Jurkat, Clone E6-1 (cell line): Measurements from ENCODE around the gene ABHD5. TPM values are rescaled to one million over a fixed set of nuclear protein-coding genes. Genes with fewer than 3 reads are reported as not detected.
"Not testable (repeated sequence)": the region's sequence is repeated elsewhere in the genome, so short reads cannot be mapped to it uniquely, and the experiment has no call there.

ENCODE experiments used
- DNase-seq: peaks from one replicate; pipeline ENCODE4 v3.0.0-alpha.2; 2011; ENCODE audit warnings: low read depth, low spot score
- H3K4me3 ChIP-seq: 2 replicates; pipeline ENCODE4 v1.5.1; 2011; ENCODE audit warnings: mild to moderate bottlenecking, low read length, control low read depth, moderate library complexity
- polyA plus RNA-seq: library from polyadenylated mRNA; unstranded; fragments of >200 nt; gene quantifications from one replicate; pipeline ENCODE4 v1.2.1, GENCODE V29; 2012; ENCODE audit warnings: missing spikeins; ENCODE audit not compliant: insufficient read length, insufficient read depth

Gene ABHD5
- polyA plus RNA-seq: 20.8 TPM

GRCh38 chr3:43690400-43691119 is at the start of gene ABHD5:
Gene ABHD5 (plus strand): TSS chr3:43690938. CDS start chr3:43690993, 55 bp downstream.
- peak; percentile 93 for DNase-seq
- peak within 1 kb of the TSS; percentile 70 for H3K4me3 ChIP-seq

GRCh38 chr3:43641306-43642114 is 49.2 kb upstream of the ABHD5 start:
- H3K4me3 ChIP-seq: no peak overlapping the region
- DNase-seq: no peak

- H3K4me3 ChIP-seq: no peak overlapping the region
- DNase-seq: no peak
Measured at GRCh38 chr3:43644443-43644842, 46.3 kb upstream of the ABHD5 start.

GRCh38 chr3:43647331-43648166 is 43.2 kb upstream of the ABHD5 start:
- H3K4me3 ChIP-seq: no peak overlapping the region

GRCh38 chr3:43648957-43649356 is 41.8 kb upstream of the ABHD5 start:
- H3K4me3 ChIP-seq: no peak overlapping the region
- no peak for DNase-seq

More at GRCh38 chr3:43647331-43648166, 43.2 kb upstream of the ABHD5 start:
- no peak for DNase-seq

- no peak overlapping the region for H3K4me3 ChIP-seq
Measured at GRCh38 chr3:43649365-43649968, 41.3 kb upstream of the ABHD5 start.

GRCh38 chr3:43650345-43650744 is 40.4 kb upstream of the ABHD5 start:
- DNase-seq: no peak
- H3K4me3 ChIP-seq: no peak overlapping the region

More at GRCh38 chr3:43649365-43649968, 41.3 kb upstream of the ABHD5 start:
- no peak for DNase-seq

GRCh38 chr3:43656390-43656789 is 34.3 kb upstream of the ABHD5 start:
- not testable (repeated sequence) for DNase-seq

GRCh38 chr3:43659250-43659880 is 31.4 kb upstream of the ABHD5 start:
- H3K4me3 ChIP-seq: no peak overlapping the region
- DNase-seq: no peak

More at GRCh38 chr3:43656390-43656789, 34.3 kb upstream of the ABHD5 start:
- H3K4me3 ChIP-seq: not testable (repeated sequence)

- DNase-seq, H3K4me3 ChIP-seq: not testable (repeated sequence)
Measured at GRCh38 chr3:43661376-43661775, 29.4 kb upstream of the ABHD5 start.

- DNase-seq: not testable (repeated sequence)
Measured at GRCh38 chr3:43665011-43665410, 25.7 kb upstream of the ABHD5 start.

GRCh38 chr3:43670635-43671522 is 19.9 kb upstream of the ABHD5 start:
- H3K4me3 ChIP-seq: no peak overlapping the region
- DNase-seq: no peak

More at GRCh38 chr3:43665011-43665410, 25.7 kb upstream of the ABHD5 start:
- not testable (repeated sequence) for H3K4me3 ChIP-seq

GRCh38 chr3:43674345-43675085 is 16.2 kb upstream of the ABHD5 start:
- no peak overlapping the region for H3K4me3 ChIP-seq
- DNase-seq: no peak

GRCh38 chr3:43675593-43675992 is 15.1 kb upstream of the ABHD5 start:
- no peak overlapping the region for H3K4me3 ChIP-seq
- no peak for DNase-seq

GRCh38 chr3:43676441-43676840 is 14.3 kb upstream of the ABHD5 start:
- no peak for DNase-seq
- H3K4me3 ChIP-seq: no peak overlapping the region

GRCh38 chr3:43678375-43678774 is 12.4 kb upstream of the ABHD5 start:
- not testable (repeated sequence) for H3K4me3 ChIP-seq, DNase-seq
